Inflammatory macrophage treated with lipopolysaccharide for 1 hour (primary cell): Measurements from ENCODE around the gene TMEM233.

Experiments used
- DNase-seq, 2 donors: peaks; one replicate each; pipeline ENCODE4 v3.0.0-alpha.2; 2020 to 2022

The TMEM233 gene

DNA sequence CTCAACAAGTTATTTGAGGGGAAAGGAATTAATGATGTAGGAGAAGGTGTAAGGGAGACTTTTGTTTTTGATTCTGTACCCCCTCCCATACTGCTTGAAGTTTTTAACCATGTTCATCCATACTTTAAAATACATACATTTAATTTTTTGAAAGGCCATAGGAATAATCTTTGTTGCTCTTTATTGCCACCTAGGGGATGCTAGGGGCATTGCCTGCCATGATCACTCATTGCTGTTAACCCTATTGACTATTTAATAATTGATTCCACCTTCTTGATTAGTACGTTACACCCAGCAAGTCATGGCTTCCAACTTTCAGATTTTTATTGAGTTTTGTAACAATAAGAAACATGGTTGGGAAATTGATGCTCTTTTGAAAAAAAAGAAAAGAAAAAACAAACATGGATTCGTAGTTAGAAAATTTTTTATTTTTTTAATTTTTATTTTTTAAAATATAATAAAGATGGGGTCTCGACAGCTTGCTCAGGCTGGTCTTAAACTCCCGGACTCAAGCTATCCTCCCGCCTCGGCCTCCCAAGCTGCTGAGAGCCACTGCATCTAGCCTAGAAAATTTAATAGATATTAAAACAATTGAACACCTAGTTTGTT is 65.8 kb downstream of the TMEM233 start:
- peak; percentile 33 to 76 for DNase-seq

DNA sequence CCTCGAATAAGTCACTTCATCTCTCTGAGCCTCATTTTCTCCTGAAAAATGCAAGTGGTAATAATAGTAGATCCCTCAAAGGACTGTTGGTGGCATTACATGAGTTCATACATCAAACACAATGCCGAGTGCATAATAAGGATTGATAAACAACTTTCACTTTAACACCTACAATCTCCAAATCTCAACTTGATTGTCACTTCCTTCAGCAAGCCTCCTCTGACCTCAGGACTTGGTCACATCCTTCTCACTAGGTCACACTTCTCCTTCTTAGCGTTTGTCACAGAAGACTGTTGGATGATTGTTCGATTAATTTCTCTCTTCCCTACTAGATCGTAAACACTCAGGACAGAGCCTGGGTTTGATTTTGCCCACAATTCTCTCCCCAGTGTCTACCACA is 66.5 kb downstream of the TMEM233 start:
- DNase-seq, result peak; percentile 27 to 34

DNA sequence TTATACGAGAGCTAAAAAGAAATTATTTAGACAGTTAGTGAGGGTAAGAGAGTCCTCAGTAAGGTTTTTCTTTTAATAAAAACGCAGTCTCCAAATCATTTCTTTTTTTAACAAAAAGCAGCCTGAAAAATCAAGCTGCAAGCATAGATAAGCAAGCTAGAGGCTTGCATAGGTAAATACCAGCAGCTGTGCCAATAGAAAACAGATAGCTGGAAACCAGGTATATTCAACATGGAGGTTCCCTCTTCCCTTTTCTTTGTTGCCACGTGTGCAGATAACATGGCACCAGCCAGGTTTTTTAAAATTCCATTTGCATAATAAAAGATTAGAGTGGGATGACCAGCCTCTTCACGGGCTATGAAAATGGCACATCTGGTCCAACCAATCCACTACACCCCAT is 68.3 kb downstream of the TMEM233 start:
- no peak for DNase-seq

DNA sequence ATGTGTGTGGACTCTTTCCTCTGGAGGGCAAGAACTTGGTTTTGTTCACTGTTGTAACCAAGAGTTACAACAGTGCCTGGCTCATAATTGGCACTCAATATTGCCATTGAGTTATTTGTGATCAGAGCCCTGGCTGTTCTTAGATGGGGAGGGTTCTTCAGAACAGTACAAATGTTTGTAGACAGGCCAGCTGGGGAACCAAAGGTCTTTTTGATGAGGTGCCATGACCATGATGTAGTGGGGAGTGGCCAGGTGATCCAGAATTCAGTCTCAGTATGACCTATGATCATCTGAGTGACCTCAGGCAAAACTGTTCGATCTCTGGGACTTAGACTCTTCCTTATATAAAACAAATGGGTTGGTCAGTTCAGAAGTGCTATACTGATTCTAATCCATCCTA is 71.1 kb downstream of the TMEM233 start:
- no peak for DNase-seq

DNA sequence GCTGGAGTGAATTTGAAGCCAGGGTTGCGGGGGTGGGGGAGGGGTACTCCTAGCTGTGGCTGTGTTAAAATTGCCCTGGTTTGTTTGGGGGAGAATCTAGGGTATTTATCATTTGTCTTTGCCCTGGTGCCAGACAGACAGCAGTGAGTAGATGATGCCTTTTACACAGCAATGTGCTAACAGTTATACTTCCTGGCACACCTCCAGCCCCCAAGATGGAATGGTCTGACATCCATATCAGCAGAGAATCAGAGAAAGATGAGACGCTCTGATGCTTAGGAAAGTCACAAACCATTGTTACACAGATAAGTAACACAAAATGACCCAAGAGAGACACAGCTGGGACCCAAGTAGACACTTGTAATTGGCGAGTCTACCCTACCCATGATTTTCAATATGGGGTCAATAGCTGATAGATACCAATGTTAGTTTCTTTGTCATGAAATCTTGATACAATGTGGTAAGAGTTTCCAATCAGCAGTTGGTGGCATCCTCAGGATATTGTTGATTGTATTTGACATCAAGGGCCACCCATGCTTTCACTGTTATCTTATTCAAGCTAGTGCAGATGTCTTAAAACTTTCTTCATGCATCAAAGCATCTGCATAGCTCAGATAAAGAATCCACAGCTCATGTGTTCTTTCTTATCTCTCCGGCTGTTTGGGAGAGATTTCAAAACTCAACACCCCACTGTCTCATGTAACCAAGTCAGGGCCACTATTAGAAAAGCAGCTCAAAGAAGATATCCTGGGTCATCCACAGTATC is 71.8 kb downstream of the TMEM233 start:
- no peak for DNase-seq

DNA sequence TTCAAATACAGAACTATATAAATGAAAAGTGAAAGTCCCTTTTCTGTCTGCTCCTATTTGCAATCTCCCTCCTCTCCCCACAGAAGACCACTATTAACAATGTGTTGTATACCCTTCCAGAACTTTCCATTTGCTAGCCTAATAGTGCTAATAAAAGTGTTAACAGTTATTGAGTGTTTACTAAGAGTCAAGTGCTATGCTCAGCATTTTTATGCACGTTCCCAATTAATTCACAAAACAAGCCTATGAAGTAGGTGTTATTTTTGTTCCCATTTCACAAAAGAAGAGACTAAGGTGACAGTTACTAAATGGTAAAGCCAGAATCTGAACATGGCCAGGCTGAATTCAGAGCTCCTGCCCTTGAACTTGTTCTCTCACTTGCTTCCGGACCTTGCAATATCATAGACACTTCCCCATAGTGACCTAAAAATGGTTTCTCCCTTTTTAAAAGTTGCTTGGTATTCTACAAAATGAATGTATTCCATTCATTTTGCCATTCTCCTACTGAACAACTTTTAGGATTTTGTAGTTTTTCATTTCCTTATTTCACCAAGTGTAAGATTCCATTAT is 72.7 kb downstream of the TMEM233 start:
- DNase-seq, result peak; percentile 52 to 65

DNA sequence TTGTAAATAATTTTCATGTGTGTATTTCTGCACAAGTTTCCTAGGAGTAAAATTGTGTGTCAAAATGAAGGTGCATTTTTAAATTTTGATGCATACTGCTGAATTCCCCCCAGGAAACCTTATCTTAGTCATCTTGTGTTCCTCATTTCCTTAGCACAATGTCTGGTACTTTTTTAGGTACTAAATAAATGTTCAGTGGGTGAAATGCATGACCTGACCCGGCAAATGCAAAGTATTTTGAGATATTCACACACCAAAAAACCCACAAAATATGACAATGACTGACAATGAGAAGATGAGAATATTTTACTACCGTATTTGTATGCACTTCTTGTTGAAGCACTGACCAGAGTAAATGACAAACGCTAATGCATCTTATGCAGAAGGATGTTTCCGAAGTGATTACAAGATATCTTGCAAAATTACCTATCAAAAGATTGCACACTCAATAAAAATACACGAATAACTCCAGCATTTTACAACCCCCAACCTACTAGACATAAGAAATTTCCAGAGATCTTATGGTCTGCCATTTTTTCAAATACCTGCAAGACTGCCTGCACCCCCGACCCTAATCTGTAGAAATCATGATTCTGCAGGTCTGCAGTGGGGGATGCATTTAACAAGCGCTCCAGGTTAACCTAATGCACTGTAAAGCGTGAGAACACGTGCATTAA is 73.5 kb downstream of the TMEM233 start:
- DNase-seq, result peak; percentile 55 to 80

DNA sequence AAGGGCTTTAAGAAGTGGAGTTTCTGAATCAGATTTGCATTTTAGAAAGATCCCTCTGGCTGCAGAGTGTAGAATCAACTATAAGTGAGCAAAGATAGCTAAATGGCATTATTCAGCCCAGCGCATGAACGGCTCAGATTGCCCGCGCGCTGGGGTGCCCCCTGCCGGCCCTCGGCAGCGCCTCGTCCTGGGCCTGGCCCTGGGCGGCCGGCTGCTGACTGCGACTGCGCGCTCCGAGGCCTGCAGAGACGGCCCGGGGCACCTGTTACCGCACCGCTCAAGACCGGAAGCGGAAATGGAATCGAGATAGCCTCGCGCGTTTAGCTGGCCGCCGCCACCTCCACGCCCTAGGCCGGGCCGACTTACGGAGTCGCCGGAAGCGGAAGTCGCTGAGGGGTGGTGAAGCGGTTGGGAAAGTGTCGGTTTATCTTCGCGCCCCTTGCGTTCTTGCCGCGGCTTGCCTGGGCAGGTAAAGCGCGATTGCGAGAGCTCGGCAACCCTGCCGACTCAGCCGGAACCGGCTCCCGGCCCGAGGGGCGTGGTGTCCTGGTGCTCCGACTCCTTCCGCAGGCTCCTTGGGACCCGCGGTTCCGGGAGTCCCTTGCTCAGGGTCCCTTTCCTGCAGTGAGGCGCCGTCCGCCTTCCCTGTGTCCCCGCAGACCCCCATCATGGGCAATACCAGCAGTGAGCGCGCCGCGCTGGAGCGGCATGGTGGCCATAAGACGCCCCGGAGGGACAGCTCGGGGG is 74.2 kb downstream of the TMEM233 start, which contains the start of gene PRKAB1:
TSS of gene PRKAB1 (plus strand) at position 557 of the 747 bp plus-strand sequence. CDS start at position 669, 112 bp downstream.
- DNase-seq, result peak; percentile 94 to 96

DNA sequence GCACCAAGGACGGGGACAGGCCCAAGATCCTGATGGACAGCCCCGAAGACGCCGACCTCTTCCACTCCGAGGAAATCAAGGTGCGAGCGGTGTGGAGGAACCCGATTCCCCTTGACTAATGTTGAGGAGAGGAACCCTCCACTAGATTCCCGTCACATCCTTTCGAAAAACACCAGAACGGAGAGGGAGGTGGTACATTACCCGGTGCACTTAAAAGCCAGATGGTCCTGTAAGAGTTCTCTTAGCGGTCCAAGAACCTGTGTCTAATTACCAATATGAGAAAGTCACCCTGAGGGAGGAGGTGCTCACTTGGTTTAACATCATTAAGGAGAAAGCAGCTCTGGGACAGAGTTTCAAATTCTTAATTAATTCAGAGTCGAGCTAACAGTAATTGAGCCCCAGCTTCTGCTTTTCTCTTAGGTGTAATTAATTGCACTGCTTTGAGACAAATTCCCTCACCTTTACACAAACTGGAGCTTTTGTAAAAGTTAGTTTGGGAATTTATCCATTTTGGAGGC is 74.8 kb downstream of the TMEM233 start:
- peak in 1 of 2 donors; percentile 13 for DNase-seq

DNA sequence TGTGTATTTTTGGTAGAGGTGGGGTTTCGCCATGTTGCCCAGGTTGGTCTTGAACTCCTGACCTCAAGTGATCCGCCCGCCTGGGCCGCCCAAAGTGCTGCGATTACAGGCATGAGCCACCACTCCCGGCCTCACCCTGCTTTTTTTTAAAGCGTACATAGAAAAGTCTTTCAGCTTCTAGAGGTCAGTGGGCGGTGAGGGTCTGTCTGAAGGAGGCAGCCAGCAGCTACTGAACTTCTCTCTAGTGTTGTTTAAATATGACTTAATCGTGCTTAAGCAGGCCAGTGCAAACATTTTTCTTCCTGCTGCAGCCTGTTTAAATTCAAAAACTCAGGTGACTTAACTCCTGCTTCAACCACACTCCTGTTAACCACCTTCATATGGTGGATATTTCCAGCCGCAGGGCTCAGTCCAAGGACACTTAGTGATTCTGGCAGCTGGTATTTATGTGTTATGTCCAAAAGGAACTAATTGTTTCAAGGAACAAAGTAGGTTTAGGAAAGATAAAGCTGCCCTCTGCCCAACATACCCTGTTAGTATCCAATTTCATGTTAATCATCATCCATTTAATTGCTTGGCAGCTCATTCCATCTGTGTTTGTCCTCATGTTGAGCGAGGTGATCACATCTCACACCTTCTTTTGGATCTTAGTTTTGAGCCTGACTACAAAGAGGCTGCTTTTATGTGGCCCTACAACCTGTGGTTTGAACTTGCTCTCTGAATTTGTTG is 76.3 kb downstream of the TMEM233 start:
- DNase-seq, result no peak

DNA sequence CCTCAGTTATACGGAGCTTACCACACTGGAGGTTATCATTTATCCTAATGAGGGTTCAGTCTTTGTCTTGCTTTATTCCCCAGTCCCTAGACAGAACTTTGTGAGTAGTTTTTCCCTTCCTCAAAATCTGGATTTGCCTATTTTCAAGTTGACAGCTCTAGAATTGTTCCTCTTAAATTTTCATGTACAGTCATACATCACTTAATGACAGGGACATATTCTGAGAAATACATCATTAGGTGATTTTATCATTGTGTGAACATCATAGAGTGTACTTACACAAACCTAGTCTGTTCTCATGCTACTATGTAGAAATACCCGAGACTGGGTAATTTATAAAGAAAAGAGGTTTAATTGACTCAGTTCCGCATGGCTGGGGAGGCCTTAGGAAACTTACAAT is 77.5 kb downstream of the TMEM233 start:
- DNase-seq, result no peak

DNA sequence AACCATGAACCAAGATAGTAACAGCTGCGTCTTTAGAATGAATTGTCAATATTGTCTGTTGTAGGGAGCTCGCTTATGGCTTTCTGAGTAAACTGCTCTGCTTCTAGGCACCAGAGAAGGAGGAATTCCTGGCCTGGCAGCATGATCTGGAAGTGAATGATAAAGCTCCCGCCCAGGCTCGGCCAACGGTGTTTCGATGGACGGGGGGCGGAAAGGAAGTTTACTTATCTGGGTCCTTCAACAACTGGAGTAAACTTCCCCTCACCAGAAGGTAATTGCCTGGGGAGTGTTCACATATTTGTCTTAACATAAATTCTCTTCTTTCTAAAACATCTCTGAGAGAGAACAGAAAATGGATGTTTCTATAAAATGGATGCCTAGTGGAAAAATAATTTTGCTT is 78.6 kb downstream of the TMEM233 start:
- no peak for DNase-seq

DNA sequence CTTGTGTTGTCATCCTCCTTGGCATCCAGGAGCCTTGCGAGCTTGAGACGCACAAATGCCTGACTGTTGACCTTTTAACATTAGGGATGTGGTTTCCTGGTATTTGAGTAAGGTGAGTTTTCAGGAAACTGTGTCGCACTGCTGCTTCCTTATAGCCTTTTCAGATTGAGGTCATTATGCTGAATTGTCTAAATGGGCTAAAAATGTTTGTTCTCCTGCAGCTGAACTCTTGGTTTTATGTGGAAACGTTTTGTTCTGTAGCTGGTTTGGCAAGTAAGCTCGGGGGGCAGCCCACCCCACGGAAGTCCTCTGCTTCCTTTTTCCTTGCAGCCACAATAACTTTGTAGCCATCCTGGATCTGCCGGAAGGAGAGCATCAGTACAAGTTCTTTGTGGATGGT is 80.1 kb downstream of the TMEM233 start:
- no peak for DNase-seq

DNA sequence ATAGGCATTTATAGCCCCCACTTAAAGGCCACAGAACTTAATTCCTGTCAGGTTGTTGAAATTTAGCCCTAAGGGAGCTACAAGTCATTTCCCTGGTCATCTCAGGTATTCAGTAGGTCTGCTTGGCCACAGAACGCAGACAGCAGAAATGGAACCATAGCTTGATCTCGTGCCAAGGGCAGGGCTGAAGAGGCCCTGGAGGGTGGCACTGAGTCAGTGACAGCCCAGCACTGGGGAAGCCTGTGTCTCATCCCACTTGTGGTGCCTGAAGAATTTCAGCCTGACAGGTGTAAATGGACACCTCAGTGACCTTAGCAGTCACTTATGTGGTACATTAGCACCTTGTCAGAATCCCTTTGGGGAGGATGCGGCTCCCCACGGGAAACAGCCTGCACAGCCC is 81.0 kb downstream of the TMEM233 start:
- DNase-seq, result no peak

DNA sequence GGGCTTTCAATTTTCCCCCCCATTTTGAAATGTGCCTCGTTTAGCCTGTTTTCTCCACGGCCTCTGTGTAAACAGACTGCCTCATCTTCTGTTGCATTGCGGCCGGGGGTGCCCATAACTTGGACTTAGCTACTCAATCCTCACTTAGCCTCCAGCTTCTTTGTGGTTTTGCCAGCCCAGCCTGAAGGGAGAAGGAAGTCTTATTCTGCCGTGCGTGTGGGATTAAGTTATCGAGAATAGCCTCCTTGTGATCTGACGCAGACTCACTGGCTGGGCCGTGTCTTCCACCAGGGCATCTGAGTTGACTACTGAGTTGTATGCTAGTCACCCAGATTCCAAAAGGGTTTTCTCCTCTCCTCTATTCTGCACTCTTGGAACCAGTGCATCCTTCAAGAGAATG is 82.4 kb downstream of the TMEM233 start:
- DNase-seq, result no peak

DNA sequence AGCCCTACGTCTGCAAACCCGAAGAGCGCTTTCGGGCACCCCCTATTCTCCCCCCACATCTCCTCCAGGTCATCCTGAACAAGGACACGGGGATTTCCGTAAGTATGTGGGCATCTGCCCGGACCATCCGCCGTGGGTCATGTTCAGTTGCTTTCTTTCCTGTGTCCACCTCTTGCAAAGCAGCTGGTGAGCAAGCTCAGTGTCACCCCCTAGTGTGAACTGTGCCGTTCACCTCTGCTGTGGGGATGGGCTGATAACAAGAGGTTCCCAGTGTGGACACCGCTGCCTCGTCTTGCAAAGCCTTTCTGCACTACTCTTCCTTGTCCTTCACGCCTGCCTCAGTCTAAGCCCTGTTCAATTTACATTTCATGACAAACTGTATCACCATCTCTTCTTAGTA is 83.0 kb downstream of the TMEM233 start:
- DNase-seq, result no peak

DNA sequence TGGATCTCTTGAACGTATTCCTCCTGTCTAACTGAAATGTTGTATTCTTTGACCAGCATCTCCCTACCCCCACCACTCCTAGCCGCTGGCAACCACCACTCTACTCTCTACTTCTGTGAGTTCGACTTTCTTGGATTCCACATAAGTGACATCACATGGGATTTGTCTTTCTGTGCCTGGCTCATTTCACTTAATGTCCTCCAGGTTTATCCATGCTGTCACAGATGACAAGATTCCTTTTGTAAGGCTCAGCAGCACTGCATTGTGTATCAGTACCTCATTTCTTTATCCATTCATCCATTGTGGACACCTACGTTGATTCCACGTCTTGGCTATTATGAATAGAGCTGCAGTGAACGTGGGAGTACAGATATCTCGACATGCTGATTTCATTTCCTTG is 84.9 kb downstream of the TMEM233 start:
- DNase-seq, result no peak

DNA sequence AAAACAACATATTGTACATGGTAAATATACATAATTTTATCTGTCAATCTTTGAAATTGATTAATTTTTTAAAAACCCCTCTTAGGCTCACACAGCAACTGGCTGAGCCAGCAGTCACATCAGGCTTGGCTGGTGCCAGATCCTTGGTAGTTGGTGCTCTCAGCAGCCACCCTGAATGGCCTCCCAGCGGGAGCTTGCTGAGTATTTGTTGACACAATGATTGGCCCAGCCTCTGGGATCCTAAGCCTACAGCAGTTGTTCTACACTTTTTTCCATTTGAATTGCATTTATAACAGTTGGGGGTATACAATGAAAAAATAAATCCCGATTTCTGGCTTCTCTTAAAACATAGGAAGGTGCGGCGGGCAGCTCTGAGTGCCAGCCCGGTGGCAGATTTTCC is 85.5 kb downstream of the TMEM233 start:
- no peak for DNase-seq

DNA sequence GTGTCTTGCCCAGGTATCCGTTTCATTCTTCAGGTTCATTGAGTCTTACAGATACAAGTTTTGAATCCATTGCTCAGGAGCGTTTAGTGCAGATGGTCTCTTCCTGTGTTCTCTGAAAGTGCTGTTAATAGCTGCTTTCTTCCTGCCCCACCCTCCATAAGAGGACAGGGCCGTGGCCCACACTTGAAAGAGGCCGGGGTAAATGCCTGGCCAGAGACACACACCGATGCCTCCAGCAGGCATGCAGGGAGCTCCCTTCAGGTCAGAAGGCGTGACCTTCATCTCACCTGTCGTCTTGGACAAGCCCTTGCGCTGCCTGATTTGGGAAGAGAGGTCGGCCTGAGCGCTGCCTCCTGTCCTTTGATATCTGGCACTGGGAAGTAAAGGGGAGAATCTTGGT is 85.9 kb downstream of the TMEM233 start:
- no peak for DNase-seq

DNA sequence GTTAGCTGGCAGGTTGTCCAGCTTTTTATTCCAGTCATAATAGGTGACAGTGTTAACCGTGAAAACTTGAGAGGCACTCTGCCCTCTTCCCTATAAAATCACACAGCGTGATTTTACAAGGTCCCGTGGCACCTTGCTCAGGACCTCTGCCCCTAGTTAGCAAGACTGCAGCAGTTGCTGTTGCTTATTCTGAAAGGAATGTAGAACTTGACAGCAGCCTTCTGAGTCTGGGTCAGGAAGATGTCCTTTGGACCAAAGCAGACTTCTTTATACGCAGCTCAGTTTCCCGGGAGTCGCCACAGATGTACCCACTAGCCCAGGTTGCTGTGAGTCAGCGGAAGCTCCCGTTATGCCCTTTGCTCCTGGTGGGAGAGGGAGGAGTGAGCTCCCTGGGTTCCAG is 87.5 kb downstream of the TMEM233 start:
- DNase-seq, result no peak

DNA sequence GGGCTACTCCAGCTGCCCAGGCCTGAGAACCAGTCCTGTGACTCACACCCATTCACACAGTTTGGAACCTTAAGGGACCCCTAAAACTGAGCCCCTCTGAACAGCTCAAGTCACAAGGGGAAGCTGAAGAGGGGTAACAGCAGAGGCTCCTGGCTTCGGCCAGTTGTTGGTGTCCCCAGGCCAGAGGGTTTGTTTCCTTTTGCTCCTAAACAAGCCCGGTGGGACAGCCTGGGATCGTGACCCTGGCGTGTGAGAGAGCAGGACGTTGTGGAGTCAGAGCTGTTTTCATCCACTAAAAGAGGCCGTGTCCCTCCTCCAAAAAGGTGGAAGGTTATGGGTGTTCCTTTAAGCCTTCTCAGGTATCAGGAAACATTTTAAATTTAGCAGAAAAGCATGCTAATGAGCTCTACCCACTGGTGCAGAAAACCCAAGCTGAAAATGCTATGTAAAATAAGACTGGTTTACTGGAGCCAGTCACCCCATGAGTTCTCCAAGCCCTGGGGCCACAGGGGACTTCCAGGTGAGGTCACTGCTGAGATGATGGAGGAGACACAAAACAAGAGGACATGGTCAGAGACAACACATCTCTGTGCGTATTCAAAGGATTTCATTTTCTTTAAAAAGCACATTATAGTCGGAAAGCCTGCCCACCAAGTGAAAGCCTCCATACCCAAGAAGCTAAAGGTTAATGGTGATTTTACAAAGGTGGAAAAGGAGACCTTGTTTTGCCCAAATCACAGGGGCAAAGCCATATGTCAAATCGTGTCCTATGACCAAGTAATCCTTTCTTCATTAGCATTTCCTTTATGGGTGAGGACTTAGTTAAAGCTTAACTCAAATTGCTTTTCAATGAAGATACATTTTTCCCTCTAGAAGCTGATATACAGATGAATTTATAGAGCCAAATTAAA is 88.4 kb downstream of the TMEM233 start:
- peak; percentile 35 to 70 for DNase-seq
